GM21515 (cell line): Measurements from ENCODE around the gene ALG8.
"Not testable (repeated sequence)": the region's sequence is repeated elsewhere in the genome, so short reads cannot be mapped to it uniquely, and the experiment has no call there.

Source experiments
- ATAC-seq: cut with Tn5 transposase; IDR thresholded peaks from one replicate; pipeline ENCODE4 v1.9.1; 2021; ENCODE audit not compliant: unreplicated experiment

The ALG8 gene

GRCh38 chr11:78100676-78101472, 38.6 kb downstream of the ALG8 start:
- ATAC-seq = no peak

- no peak for ATAC-seq
Measured at GRCh38 chr11:78100261-78100660, 39.2 kb downstream of the ALG8 start.

- ATAC-seq = no peak
Measured at GRCh38 chr11:78099666-78100065, 39.8 kb downstream of the ALG8 start.

GRCh38 chr11:78097666-78098385, 41.6 kb downstream of the ALG8 start:
- no peak for ATAC-seq

GRCh38 chr11:78094250-78094649, 45.2 kb downstream of the ALG8 start:
- no peak for ATAC-seq

GRCh38 chr11:78086521-78087074, 52.8 kb downstream of the ALG8 start:
- not testable (repeated sequence) for ATAC-seq

GRCh38 chr11:78085972-78086371, 53.5 kb downstream of the ALG8 start:
- no peak for ATAC-seq

- ATAC-seq = not testable (repeated sequence)
Measured at GRCh38 chr11:78084506-78084905, 54.9 kb downstream of the ALG8 start.

GRCh38 chr11:78083021-78083420, 56.4 kb downstream of the ALG8 start:
- ATAC-seq = no peak

- ATAC-seq = no peak
Measured at GRCh38 chr11:78082146-78082545, 57.3 kb downstream of the ALG8 start.

- ATAC-seq = no peak
Measured at GRCh38 chr11:78081583-78081982, 57.8 kb downstream of the ALG8 start.

GRCh38 chr11:78080818-78081495, 58.5 kb downstream of the ALG8 start:
- no peak for ATAC-seq

- ATAC-seq = no peak
Measured at GRCh38 chr11:78080084-78080817, 59.2 kb downstream of the ALG8 start.

- ATAC-seq = peak; percentile 82
Measured at GRCh38 chr11:78079232-78080083, 60.0 kb downstream of the ALG8 start, which contains the start of gene NDUFC2. Gene NDUFC2 (minus strand): TSS chr11:78079862. CDS start chr11:78079744, 118 bp downstream.

- no peak for ATAC-seq
Measured at GRCh38 chr11:78078218-78079167, 60.9 kb downstream of the ALG8 start.

GRCh38 chr11:78077592-78077991, 61.8 kb downstream of the ALG8 start:
- ATAC-seq = not testable (repeated sequence)

- ATAC-seq = no peak
Measured at GRCh38 chr11:78076733-78077403, 62.6 kb downstream of the ALG8 start.

- no peak for ATAC-seq
Measured at GRCh38 chr11:78074756-78075155, 64.7 kb downstream of the ALG8 start.
